GM23338 (cell line): ENCODE data around the gene EPHA3. TPM values are rescaled to one million over a fixed set of nuclear protein-coding genes. Genes with fewer than 3 reads are reported as not detected.

Experiments used
- ATAC-seq: fragments of 200-7000 bp; cut with Tn5 transposase; 3 replicates; pipeline ENCODE4 v1.9.1; 2020
- DNase-seq: peaks from one replicate; pipeline ENCODE4 v3.0.0-alpha.2; 2015; ENCODE audit warnings: low spot score
- H2AFZ ChIP-seq: fragments of 200-600 bp; sonication (generic); 2 replicates; pipeline ENCODE4 v1.8.0; 2016; ENCODE audit warnings: antibody characterized with exemption, mild to moderate bottlenecking, moderate library complexity
- H3F3A ChIP-seq: fragments of 200-600 bp; sonication (generic); replicated peaks from 2 replicates; pipeline ENCODE4 v1.8.0; 2017; ENCODE audit warnings: antibody characterized with exemption, mixed run types, low read depth
- H3K27ac ChIP-seq: fragments of 200-600 bp; sonication (generic); 2 replicates; pipeline ENCODE4 v1.6.1; 2016; ENCODE audit warnings: low read depth
- H3K27me3 ChIP-seq: fragments of 200-600 bp; sonication (generic); 2 replicates; pipeline ENCODE4 v1.8.0; 2016; ENCODE audit warnings: mild to moderate bottlenecking, mixed run types, moderate library complexity; ENCODE audit not compliant: insufficient read depth
- H3K36me3 ChIP-seq: fragments of 200-600 bp; sonication (generic); 2 replicates; pipeline ENCODE4 v1.8.0; 2016; ENCODE audit warnings: mild to moderate bottlenecking; ENCODE audit not compliant: insufficient read depth
- H3K4me1 ChIP-seq: fragments of 200-600 bp; sonication (generic); 2 replicates; pipeline ENCODE4 v1.8.0; 2016; ENCODE audit warnings: mild to moderate bottlenecking, moderate library complexity; ENCODE audit not compliant: insufficient read depth
- H3K4me2 ChIP-seq: fragments of 200-600 bp; sonication (generic); 2 replicates; pipeline ENCODE4 v1.7.1; 2017; ENCODE audit warnings: mixed run types
- H3K4me3 ChIP-seq: fragments of 200-600 bp; sonication (generic); 2 replicates; pipeline ENCODE4 v1.6.1; 2016; ENCODE audit warnings: mixed run types
- H3K79me2 ChIP-seq: fragments of 200-600 bp; sonication (generic); replicated peaks from 2 replicates; pipeline ENCODE4 v1.8.0; 2017; ENCODE audit warnings: mild to moderate bottlenecking; ENCODE audit not compliant: insufficient read depth
- H3K9me2 ChIP-seq: fragments of 200-600 bp; sonication (generic); 2 replicates; pipeline ENCODE4 v1.8.0; 2017; ENCODE audit not compliant: insufficient read depth
- H4K20me1 ChIP-seq: fragments of 200-600 bp; sonication (generic); replicated peaks from 2 replicates; pipeline ENCODE4 v1.8.0; 2017; ENCODE audit warnings: mild to moderate bottlenecking; ENCODE audit not compliant: insufficient read depth
- H3K27ac Mint-ChIP-seq: 2 replicates; pipeline ENCODE4 v1.8.0; 2020; ENCODE audit warnings: inconsistent platforms, mild to moderate bottlenecking, moderate library complexity, mixed read lengths
- H3K27me3 Mint-ChIP-seq: 3 replicates; pipeline ENCODE4 v1.8.0; 2022; ENCODE audit warnings: low read depth, mild to moderate bottlenecking, moderate library complexity, mixed read lengths, inconsistent platforms; ENCODE audit not compliant: insufficient read depth, poor library complexity
- H3K36me3 Mint-ChIP-seq: 3 replicates; pipeline ENCODE4 v1.8.0; 2021; ENCODE audit warnings: low read depth, mild to moderate bottlenecking, inconsistent platforms, moderate library complexity, mixed read lengths
- H3K4me1 Mint-ChIP-seq: 3 replicates; pipeline ENCODE4 v1.8.0; 2020; ENCODE audit warnings: mild to moderate bottlenecking, inconsistent platforms, mixed read lengths
- H3K4me3 Mint-ChIP-seq: 3 replicates; pipeline ENCODE4 v1.8.0; 2021; ENCODE audit warnings: moderate library complexity, mild to moderate bottlenecking, inconsistent platforms, mixed read lengths
- H3K9me3 Mint-ChIP-seq: 3 replicates; pipeline ENCODE4 v1.8.0; 2020; ENCODE audit warnings: moderate library complexity, mild to moderate bottlenecking, inconsistent platforms, mixed read lengths
- CREB1 ChIP-seq: fragments of 250-450 bp; sonication (Bioruptor Pico); IDR thresholded peaks from 2 replicates; pipeline ENCODE4 v1.5.0; 2020; ENCODE audit warnings: low read depth, mild to moderate bottlenecking, moderate library complexity
- CTCF ChIP-seq, 2 experiments: fragments of 200-600 bp in 1 of 2; sonication (generic) in 1 of 2; conservative IDR thresholded peaks; 2 replicates each; pipeline versions ENCODE4 v1.5.1 to v1.6.1; 2016 to 2017; ENCODE audit warnings: antibody characterized with exemption in 2 of 2, low read depth in 2 of 2, mild to moderate bottlenecking in 2 of 2, moderate library complexity in 1 of 2
- ETS1 ChIP-seq: IDR thresholded peaks from 2 replicates; pipeline ENCODE4 v1.6.1; 2016; ENCODE audit warnings: antibody characterized with exemption
- EZH2 ChIP-seq: fragments of 200-600 bp; sonication (generic); IDR thresholded peaks from one replicate; pipeline ENCODE4 v1.8.0; 2017; ENCODE audit warnings: antibody characterized with exemption, mild to moderate bottlenecking, low read depth; ENCODE audit not compliant: unreplicated experiment
- EZH2phosphoT487 ChIP-seq: fragments of 200-600 bp; sonication (generic); IDR thresholded peaks from one replicate; pipeline ENCODE4 v1.8.1; 2018; ENCODE audit warnings: antibody characterized with exemption; ENCODE audit not compliant: unreplicated experiment
- JUNB ChIP-seq: IDR thresholded peaks from one replicate; pipeline ENCODE4 v1.6.1; 2016; ENCODE audit warnings: antibody characterized with exemption; ENCODE audit not compliant: unreplicated experiment
- NANOG ChIP-seq: IDR thresholded peaks from 2 replicates; pipeline ENCODE4 v1.6.1; 2016; ENCODE audit warnings: antibody characterized with exemption, borderline replicate concordance
- POLR2AphosphoS5 ChIP-seq: IDR thresholded peaks from 2 replicates; pipeline ENCODE4 v1.6.1; 2016; ENCODE audit warnings: antibody characterized with exemption, low read depth
- REST ChIP-seq: IDR thresholded peaks from one replicate; pipeline ENCODE4 v1.6.1; 2018; ENCODE audit warnings: antibody characterized with exemption; ENCODE audit not compliant: unreplicated experiment
- STAT1 ChIP-seq: IDR thresholded peaks from one replicate; pipeline ENCODE4 v1.6.1; 2016; ENCODE audit warnings: antibody characterized with exemption; ENCODE audit not compliant: unreplicated experiment
- ZNF114 ChIP-seq: fragments of 250-450 bp; sonication (Bioruptor Pico); IDR thresholded peaks from 2 replicates; pipeline ENCODE4 v1.5.0; 2020; ENCODE audit warnings: mild to moderate bottlenecking, moderate library complexity
- ZNF331 ChIP-seq: fragments of 250-450 bp; sonication (Bioruptor Pico); IDR thresholded peaks from 2 replicates; pipeline ENCODE4 v1.5.0; 2020; ENCODE audit warnings: low read depth, mild to moderate bottlenecking, moderate library complexity
- ZNF462 ChIP-seq: fragments of 250-450 bp; sonication (Bioruptor Pico); IDR thresholded peaks from 2 replicates; pipeline ENCODE4 v1.5.0; 2020; ENCODE audit warnings: mild to moderate bottlenecking, moderate library complexity
- polyA plus RNA-seq: library from polyadenylated mRNA; unstranded; fragments of >200 nt; fragmentation: Nextera tagmentation; extraction: Ambion mirVana; gene quantifications from 2 replicates; pipeline ENCODE4 v1.2.1, GENCODE V29; 2016
- total RNA-seq: library from RNA; depleted of rRNA; stranded (reverse); fragments of >200 nt; shearing (Covaris generic); gene quantifications from 2 replicates; pipeline ENCODE4 v1.2.3, GENCODE V29; 2014

Gene EPHA3
- total and polyA plus RNA-seq, 2 experiments from 2014 or later, result 0.05 to 0.21 TPM

GRCh38 chr3:89447243-89447642 lies 339.8 kb downstream of the EPHA3 start:
- ATAC-seq (no peak), DNase-seq (no peak)
- Histone ChIP-seq H2AFZ (no peak overlapping the region), H3F3A (no peaks in the 10 kb centered on the region), H3K27ac (no peak overlapping the region), H3K36me3 (no peaks in the 10 kb centered on the region), H3K4me2 (no peak overlapping the region), H4K20me1 (no peaks in the 10 kb centered on the region), H3K9me2 (no peaks in the 10 kb centered on the region), H3K27me3 (no peaks in the 10 kb centered on the region), H3K4me1 (no peaks in the 10 kb centered on the region), H3K79me2 (no peaks in the 10 kb centered on the region), H3K4me3 (no peak overlapping the region)
- Mint-ChIP-seq H3K36me3 (no peaks in the 10 kb centered on the region), H3K4me3 (no peak overlapping the region), H3K4me1 (peaks cover 2% of the 10 kb centered on the region; the same call in 1 of the 3 replicates), H3K9me3 (no peaks in the 10 kb centered on the region), H3K27ac (no peak overlapping the region), H3K27me3 (no peaks in the 10 kb centered on the region)
- no peak for TF ChIP-seq JUNB
- no peak for TF ChIP-seq ZNF331 (CRISPR knock-in tag)
- no peak for TF ChIP-seq ZNF462
- no peak for TF ChIP-seq EZH2phosphoT487
- no peak for TF ChIP-seq CREB1
- TF ChIP-seq ETS1, result no peak
- no peak for TF ChIP-seq STAT1
- TF ChIP-seq EZH2, result no peak
- TF ChIP-seq NANOG, result no peak
- TF ChIP-seq REST, result no peak
- TF ChIP-seq CTCF (conservative IDR thresholded peaks at IDR 0.05; ENCODE audit: low read depth in 2 of 2), result no peak
- TF ChIP-seq ZNF114 (CRISPR knock-in tag), result no peak
- TF ChIP-seq POLR2AphosphoS5, result no peak
